Measurements from ENCODE around the gene DDX49. TPM values are rescaled to one million over a fixed set of nuclear protein-coding genes. Genes with fewer than 3 reads are reported as not detected.

Gene DDX49
- total and polyA plus RNA-seq, 2 donors (not counting 1 experiment from before 2014, with no cell fraction given): 38.9 to 47.5 TPM

DNA sequence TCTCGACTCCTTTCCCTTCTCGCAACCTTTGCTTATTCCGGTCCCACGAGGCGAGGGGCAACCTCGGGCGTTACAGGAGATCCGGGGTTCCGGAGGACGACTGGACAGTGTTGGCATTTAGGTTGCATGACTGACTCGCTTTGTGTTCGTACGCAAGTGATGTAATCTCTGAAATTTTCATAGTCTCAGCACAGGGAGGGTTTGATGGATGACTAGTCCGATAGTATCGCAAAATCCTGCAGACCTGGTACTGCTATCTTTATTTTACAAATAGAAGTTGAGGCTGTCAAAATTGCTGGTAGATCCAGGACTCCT, 342 bp downstream of the DDX49 start:
- TF ChIP-seq CTCF (IDR thresholded peaks at IDR 0.05) (no peak), EZH2 (IDR thresholded peaks at IDR 0.05; ENCODE audit: borderline replicate concordance, insufficient read depth, low read depth, low read length, poor library complexity, severe bottlenecking) (no peak)
- CTCF ChIA-PET: interaction anchor here (0.8 to 1.9 kb wide), 4 partner anchors 72 to 331 kb away, joined by 3 to 7 read pairs (median 5); partner anchors contain the start of gene REX1BD
- no peak for DNase-seq
- H3K4me3 ChIP-seq (ENCODE audit: control extremely low read depth in 1 of 5, extremely low read depth in 1 of 5, insufficient read depth in 1 of 5, low read depth in 2 of 5, low read length in 4 of 5): peak overlapping the region; percentile 88 to 100 (median 97)
- peak overlapping the region; percentile 90 for H2AFZ ChIP-seq (ENCODE audit: insufficient read depth, low read depth, low read length, poor library complexity, severe bottlenecking)
- intact Hi-C loops (cut with micrococcal nuclease): loop anchor here (1.0 to 5.0 kb wide), 8 partner anchors 12 to 1408 kb away; partner anchors contain the start of genes ARMC6, ELL, HOMER3 and PGLS
- no peaks in the 10 kb centered on the region for H3K9me3 Mint-ChIP-seq (ENCODE audit: insufficient read depth)
- H3K27ac ChIP-seq (ENCODE audit: low read length in 2 of 2): peak overlapping the region; percentile 74 to 84
- POLR2A ChIA-PET: interaction anchor here (0.6 to 1.6 kb wide), 6 partner anchors 36 to 401 kb away, joined by 3 to 12 read pairs (median 7); partner anchors contain the start of genes ELL, KXD1, REX1BD and UBA52
- peaks cover 17 to 27% of the 10 kb centered on the region in 2 donors for H3K4me1 ChIP-seq (ENCODE audit: control insufficient read depth in 2 of 2, insufficient read depth in 2 of 2, low read length in 2 of 2)
- WGBS (ENCODE audit: insufficient coverage): under 1% methylated on average over 15 of the region's 15 CpGs
- peak overlapping the region; percentile 80 for H3K27ac Mint-ChIP-seq
- H3K36me3 ChIP-seq (replicated peaks in 1 of 2; ENCODE audit: control extremely low read depth in 1 of 2, control insufficient read depth in 1 of 2, extremely low read depth in 1 of 2, insufficient read depth in 2 of 2, low read length in 1 of 2): peaks cover 0 to 39% of the 10 kb centered on the region in 2 experiments
- no peaks in the 10 kb centered on the region for H3K27me3 Mint-ChIP-seq
- no peaks in the 10 kb centered on the region for H3K9me3 ChIP-seq (ENCODE audit: control extremely low read depth in 1 of 3, control insufficient read depth in 2 of 3, insufficient read depth in 1 of 3, low read length in 2 of 3)
- H3K4me1 Mint-ChIP-seq: peaks cover 41% of the 10 kb centered on the region
- peak overlapping the region; percentile 91 for H3K4me2 ChIP-seq (replicated peaks; ENCODE audit: low read depth, low read length, poor library complexity, severe bottlenecking)
- H3K79me2 ChIP-seq (ENCODE audit: control insufficient read depth, insufficient read depth, low read length): peaks cover 67% of the 10 kb centered on the region
- peak overlapping the region; percentile 83 for H3K4me3 Mint-ChIP-seq
- H4K20me1 ChIP-seq (ENCODE audit: control insufficient read depth, insufficient read depth, low read length, poor library complexity, severe bottlenecking): peaks cover 46% of the 10 kb centered on the region
- ATAC-seq (ENCODE audit: low read depth): no peak
- H3K9ac ChIP-seq (ENCODE audit: low read length): peak overlapping the region; percentile 90
- H3K27me3 ChIP-seq (replicated peaks in 1 of 4; ENCODE audit: control extremely low read depth in 1 of 4, control insufficient read depth in 3 of 4, insufficient read depth in 4 of 4, low read length in 3 of 4): no peaks in the 10 kb centered on the region

DNA sequence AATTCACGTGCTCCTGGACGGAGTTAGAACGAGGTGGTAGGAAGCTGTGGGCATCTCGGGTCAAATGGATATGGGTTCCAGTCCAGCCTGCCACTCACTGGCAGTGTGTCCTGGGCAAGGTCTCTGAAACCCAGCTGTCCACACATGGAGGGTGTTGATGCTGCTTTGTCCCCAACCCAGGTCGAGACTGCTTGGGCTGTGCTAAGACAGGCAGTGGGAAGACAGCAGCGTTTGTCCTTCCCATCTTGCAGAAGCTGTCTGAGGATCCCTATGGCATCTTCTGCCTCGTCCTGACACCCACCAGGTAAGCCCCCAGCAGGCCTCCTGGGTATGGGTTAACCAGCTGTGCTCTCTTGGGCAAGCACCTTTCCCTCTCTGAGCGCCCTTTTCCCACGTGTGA, 885 bp downstream of the DDX49 start:
- Histone ChIP-seq H2AFZ (ENCODE audit: insufficient read depth, low read depth, low read length, poor library complexity, severe bottlenecking) (no peak overlapping the region), H3K9me3 (ENCODE audit: control extremely low read depth in 1 of 3, control insufficient read depth in 2 of 3, insufficient read depth in 1 of 3, low read length in 2 of 3) (no peaks in the 10 kb centered on the region), H3K4me2 (replicated peaks; ENCODE audit: low read depth, low read length, poor library complexity, severe bottlenecking) (peak overlapping the region; percentile 91), H3K4me3 (ENCODE audit: control extremely low read depth in 1 of 5, extremely low read depth in 1 of 5, insufficient read depth in 1 of 5, low read depth in 2 of 5, low read length in 4 of 5) (peak overlapping the region; percentile 88 to 100 (median 97)), H3K4me1 (ENCODE audit: control insufficient read depth in 2 of 2, insufficient read depth in 2 of 2, low read length in 2 of 2) (peaks cover 17 to 27% of the 10 kb centered on the region in 2 donors), H3K9ac (ENCODE audit: low read length) (peak overlapping the region; percentile 90), H4K20me1 (ENCODE audit: control insufficient read depth, insufficient read depth, low read length, poor library complexity, severe bottlenecking) (peaks cover 40% of the 10 kb centered on the region), H3K36me3 (replicated peaks in 1 of 2; ENCODE audit: control extremely low read depth in 1 of 2, control insufficient read depth in 1 of 2, extremely low read depth in 1 of 2, insufficient read depth in 2 of 2, low read length in 1 of 2) (peaks cover 0 to 39% of the 10 kb centered on the region in 2 experiments), H3K27ac (ENCODE audit: low read length in 2 of 2) (peak overlapping the region in 1 of 2 donors; percentile 74), H3K27me3 (replicated peaks in 1 of 4; ENCODE audit: control extremely low read depth in 1 of 4, control insufficient read depth in 3 of 4, insufficient read depth in 4 of 4, low read length in 3 of 4) (no peaks in the 10 kb centered on the region), H3K79me2 (ENCODE audit: control insufficient read depth, insufficient read depth, low read length) (peaks cover 61% of the 10 kb centered on the region)
- H3K4me3 Mint-ChIP-seq: peak overlapping the region; percentile 83
- no peaks in the 10 kb centered on the region for H3K9me3 Mint-ChIP-seq (ENCODE audit: insufficient read depth)
- ChIA-PET POLR2A (interaction anchor here (1.4 kb wide), 1 partner anchor 36 kb away, joined by 7 read pairs; no protein-coding TSS in a partner anchor), CTCF (interaction anchor here (1.9 kb wide), 1 partner anchor 332 kb away, joined by 7 read pairs; the partner anchor contains the start of gene REX1BD)
- 73% methylated on average over 9 of the region's 9 CpGs for WGBS (ENCODE audit: insufficient coverage)
- H3K4me1 Mint-ChIP-seq: peaks cover 38% of the 10 kb centered on the region
- no peak overlapping the region for H3K27ac Mint-ChIP-seq
- no peaks in the 10 kb centered on the region for H3K27me3 Mint-ChIP-seq
- DNase-seq (no peak), ATAC-seq (ENCODE audit: low read depth) (no peak)
- intact Hi-C loops (cut with micrococcal nuclease): no loop called here
- no peak for TF ChIP-seq EZH2 (IDR thresholded peaks at IDR 0.05; ENCODE audit: borderline replicate concordance, insufficient read depth, low read depth, low read length, poor library complexity, severe bottlenecking)
- no peak for TF ChIP-seq CTCF (IDR thresholded peaks at IDR 0.05)
